ENCODE results near the gene KRT23.
"Not testable (repeated sequence)": the region's sequence is repeated elsewhere in the genome, so short reads cannot be mapped to it uniquely, and the experiment has no call there.

Gene KRT23

DNA sequence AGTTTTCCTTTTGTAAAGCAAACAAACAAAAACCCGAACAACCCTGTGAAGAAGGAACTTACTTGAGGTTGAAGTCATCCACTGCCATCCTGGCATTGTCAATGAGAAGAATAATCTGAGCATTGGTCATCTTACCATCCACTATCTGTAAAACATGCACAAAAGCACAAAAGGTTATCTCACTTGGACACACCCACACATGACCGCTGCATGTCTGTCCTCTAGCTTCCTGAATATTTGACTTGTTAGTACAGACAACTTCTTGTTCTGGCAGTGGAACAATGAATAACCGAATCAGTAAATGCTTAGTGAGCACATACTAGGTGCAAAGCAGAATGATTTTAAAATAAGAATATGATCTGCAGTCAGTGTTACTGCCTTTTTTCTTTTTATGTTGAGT lies 6.1 kb downstream of the KRT23 start:
- no peak for DNase-seq (ENCODE audit: low read depth)
- H3K4me3 ChIP-seq (ENCODE audit: low read depth, low read length): no peak overlapping the region
- TF ChIP-seq, protein P1, sequence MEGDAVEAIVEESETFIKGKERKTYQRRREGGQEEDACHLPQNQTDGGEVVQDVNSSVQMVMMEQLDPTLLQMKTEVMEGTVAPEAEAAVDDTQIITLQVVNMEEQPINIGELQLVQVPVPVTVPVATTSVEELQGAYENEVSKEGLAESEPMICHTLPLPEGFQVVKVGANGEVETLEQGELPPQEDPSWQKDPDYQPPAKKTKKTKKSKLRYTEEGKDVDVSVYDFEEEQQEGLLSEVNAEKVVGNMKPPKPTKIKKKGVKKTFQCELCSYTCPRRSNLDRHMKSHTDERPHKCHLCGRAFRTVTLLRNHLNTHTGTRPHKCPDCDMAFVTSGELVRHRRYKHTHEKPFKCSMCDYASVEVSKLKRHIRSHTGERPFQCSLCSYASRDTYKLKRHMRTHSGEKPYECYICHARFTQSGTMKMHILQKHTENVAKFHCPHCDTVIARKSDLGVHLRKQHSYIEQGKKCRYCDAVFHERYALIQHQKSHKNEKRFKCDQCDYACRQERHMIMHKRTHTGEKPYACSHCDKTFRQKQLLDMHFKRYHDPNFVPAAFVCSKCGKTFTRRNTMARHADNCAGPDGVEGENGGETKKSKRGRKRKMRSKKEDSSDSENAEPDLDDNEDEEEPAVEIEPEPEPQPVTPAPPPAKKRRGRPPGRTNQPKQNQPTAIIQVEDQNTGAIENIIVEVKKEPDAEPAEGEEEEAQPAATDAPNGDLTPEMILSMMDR (IDR thresholded peaks at IDR 0.05; ENCODE audit: low read depth, low read length, missing control alignments): no peak

DNA sequence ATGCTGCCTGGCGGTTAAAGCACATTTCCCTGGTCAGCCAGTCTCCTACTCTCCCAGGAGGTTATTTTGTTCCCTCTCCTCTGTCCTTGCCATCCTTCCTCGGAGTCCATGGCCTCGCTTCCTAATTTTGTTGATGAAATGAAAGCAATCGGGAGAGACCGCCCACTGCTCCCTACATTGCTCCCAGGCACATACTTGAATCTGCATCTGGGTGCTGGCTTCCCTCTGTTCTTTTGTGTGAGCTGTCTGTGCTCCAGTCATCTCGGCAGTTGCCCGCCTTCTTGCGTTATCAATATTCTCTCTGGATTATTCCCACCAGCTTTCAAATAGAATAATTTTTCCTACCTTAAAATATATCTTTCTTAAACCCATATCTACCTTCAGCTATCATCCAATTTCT lies 11.1 kb downstream of the KRT23 start:
- TF ChIP-seq, protein P1 (IDR thresholded peaks at IDR 0.05; ENCODE audit: low read depth, low read length, missing control alignments): no peak
- no peak overlapping the region for H3K4me3 ChIP-seq (ENCODE audit: low read depth, low read length)
- DNase-seq (ENCODE audit: low read depth): no peak

DNA sequence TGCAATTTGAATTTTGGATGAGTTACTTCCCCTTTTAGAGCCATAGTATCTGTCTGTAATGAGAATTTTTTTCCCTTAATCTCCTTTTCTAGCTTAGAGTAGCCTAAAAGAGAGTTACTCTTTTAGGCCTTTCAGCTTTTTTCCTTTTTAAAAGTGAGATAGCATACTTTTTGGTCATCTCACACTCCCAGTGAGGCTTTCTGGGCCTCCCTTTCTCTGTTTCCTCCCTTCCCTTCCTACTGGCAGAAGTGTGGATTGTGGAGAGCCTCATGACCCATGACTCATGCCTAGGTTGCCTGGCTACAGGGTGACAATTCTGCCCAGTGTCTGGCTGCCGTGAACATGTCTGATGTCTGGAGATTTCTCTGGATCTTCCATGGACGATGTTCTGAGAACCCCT lies 15.2 kb downstream of the KRT23 start:
- no peak for DNase-seq (ENCODE audit: low read depth)
- no peak overlapping the region for H3K4me3 ChIP-seq (ENCODE audit: low read depth, low read length)
- TF ChIP-seq, protein P1 (IDR thresholded peaks at IDR 0.05; ENCODE audit: low read depth, low read length, missing control alignments): no peak

DNA sequence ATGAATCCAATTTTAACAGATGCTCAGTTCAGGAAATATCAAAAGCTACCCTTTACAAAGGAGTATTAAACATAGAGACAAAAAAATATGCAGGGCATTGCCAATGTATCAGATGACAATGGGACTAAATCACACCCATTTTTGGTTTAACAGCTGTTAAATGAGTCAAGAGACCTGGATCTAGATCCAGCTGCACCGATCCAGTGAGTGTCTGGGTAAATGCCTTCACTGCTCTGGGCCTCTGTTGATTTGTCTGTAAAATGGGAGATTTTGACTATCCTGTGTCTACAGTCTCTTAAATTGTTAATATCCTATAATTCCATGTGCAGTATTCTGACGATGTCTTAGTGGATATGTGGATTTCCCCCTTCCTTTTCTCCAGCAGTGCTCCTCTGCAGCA lies 16.4 kb downstream of the KRT23 start:
- TF ChIP-seq, protein P1 (IDR thresholded peaks at IDR 0.05; ENCODE audit: low read depth, low read length, missing control alignments): no peak
- no peak for DNase-seq (ENCODE audit: low read depth)
- no peak overlapping the region for H3K4me3 ChIP-seq (ENCODE audit: low read depth, low read length)

DNA sequence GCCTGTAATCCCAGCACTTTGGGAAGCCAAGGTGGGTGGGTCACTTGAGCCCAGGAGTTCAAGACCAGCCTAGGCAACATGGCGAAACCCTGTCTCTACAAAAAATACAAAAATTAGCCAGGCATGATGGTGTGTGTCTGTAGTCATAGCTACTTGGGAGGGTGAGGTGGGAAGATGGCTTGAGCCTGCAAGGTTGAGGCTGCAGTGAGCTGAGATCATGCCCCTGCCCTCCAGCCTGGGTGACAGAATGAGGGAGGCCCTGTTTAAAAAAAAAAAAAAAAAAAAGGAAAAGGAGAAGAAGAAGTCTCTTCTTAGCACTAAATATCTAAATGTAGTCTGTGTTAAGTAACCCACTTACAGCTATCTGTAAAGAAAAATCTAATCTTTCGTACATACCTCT lies 20.3 kb downstream of the KRT23 start:
- not testable (repeated sequence) for DNase-seq (ENCODE audit: low read depth); H3K4me3 ChIP-seq (ENCODE audit: low read depth, low read length)

DNA sequence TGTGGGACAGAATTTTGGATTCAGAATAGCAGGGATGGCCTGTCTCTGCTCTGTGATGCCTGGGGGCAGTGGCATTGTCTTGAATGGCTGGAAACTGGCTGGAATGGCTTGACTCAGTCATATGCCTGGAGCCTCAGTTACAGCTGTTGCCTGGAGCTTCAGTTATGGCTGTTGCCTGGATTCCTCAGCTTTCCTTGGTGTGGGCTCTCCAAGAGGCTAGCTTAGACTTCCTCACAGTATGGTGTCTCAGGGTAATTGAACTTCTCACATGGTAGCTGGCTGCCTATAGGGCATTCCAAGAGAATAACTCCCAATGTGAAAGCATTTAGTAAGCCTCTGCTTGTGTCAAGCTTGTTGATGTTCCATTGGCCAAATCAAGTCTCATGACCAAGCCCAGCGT lies 21.1 kb downstream of the KRT23 start:
- no peak overlapping the region for H3K4me3 ChIP-seq (ENCODE audit: low read depth, low read length)
- no peak for DNase-seq (ENCODE audit: low read depth)
- TF ChIP-seq, protein P1 (IDR thresholded peaks at IDR 0.05; ENCODE audit: low read depth, low read length, missing control alignments): no peak

DNA sequence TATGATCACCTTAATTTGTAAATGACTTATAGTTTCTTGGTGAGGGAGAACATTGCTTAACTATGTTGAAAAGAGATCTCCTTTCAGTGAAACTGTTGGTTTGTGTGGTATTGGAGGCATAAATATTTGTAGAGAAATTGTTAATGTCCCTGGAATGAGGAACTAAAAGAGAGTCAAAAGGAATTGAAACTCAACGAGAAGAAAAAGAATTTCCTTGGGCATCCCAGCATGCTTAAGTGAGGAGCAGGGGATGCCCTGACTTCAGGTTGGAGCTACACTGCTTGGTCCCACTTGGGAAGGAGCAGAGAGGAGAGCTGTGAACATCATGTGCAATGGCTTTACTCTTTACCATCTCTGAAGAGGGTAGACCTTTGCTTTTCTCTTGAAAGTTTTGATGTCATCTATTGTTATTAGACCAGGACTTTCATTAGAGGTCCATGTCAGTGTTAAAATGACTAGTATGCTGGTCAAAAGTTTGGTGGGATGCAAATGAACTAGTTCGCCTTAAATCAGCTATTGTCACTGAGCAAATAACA lies 21.7 kb downstream of the KRT23 start:
- H3K4me3 ChIP-seq (ENCODE audit: low read depth, low read length): no peak overlapping the region
- DNase-seq (ENCODE audit: low read depth): no peak
- TF ChIP-seq, protein P1 (IDR thresholded peaks at IDR 0.05; ENCODE audit: low read depth, low read length, missing control alignments): no peak
